HepG2 (cell line): ENCODE results near the gene MYLK. TPM values are rescaled to one million over a fixed set of nuclear protein-coding genes. Genes with fewer than 3 reads are reported as not detected.

Experiments
- ATAC-seq: fragments of 200-7000 bp; cut with Tn5 transposase; 3 replicates; pipeline ENCODE4 v1.9.1; 2020; ENCODE audit warnings: mild to moderate bottlenecking, moderate library complexity
- BruUV-seq: library from RNA; stranded (reverse); fragments of 400-500 nt; replicated peaks from 2 replicates; lab custom pipeline; 2021; lab: Mats Ljungman, UMichigan
- CTCF ChIA-PET: fragments of 300-600 bp; formaldehyde crosslinking; extraction: SDS; loops from one replicate; lab custom pipeline; 2021; ENCODE audit warnings: low total read pairs, inconsistent platforms, low intra/inter-chr PET ratio; lab: Yijun Ruan, JAX
- POLR2A ChIA-PET: fragments of 350-600 bp; sonication (Branson Sonifier 250); formaldehyde crosslinking; loops from one replicate; lab custom pipeline; 2020; ENCODE audit warnings: antibody characterized with exemption, inconsistent platforms; lab: Yijun Ruan, JAX
- DNase-seq: peaks from one replicate; pipeline ENCODE4 v3.0.0-alpha.2; 2015; ENCODE audit warnings: low spot score
- FAIRE-seq: peaks from 3 replicates; lab custom pipeline; 2011; peaks lifted over from hg19 to GRCh38; lab: Jason Lieb, UNC
- H2AFZ ChIP-seq: one replicate; pipeline ENCODE4 v1.6.1; 2011; ENCODE audit warnings: low read length, inconsistent platforms
- H3K27ac ChIP-seq: fragments of 300-600 bp; 3 replicates; pipeline ENCODE4 v1.8.0; 2011; ENCODE audit warnings: mixed run types, mild to moderate bottlenecking, mixed read lengths, low read length, inconsistent platforms; ENCODE audit not compliant: insufficient read depth; ENCODE audit errors: extremely low read length
- H3K27me3 ChIP-seq, 2 experiments: fragments of 200-600 bp in 1 of 2; 2 replicates in 1 of 2; 3 replicates in 1 of 2; pipeline versions ENCODE4 v1.6.0 to v1.8.0; 2011; ENCODE audit warnings: low read length in 2 of 2, mild to moderate bottlenecking in 2 of 2, moderate library complexity in 2 of 2, inconsistent platforms in 1 of 2; ENCODE audit not compliant: insufficient read depth in 2 of 2, control insufficient read depth in 1 of 2
- H3K36me3 ChIP-seq, 2 experiments: fragments of 200-600 bp in 1 of 2; replicated peaks in 1 of 2; 2 replicates in 1 of 2; 3 replicates in 1 of 2; pipeline versions ENCODE4 v1.5.1 to v1.8.0; 2011; ENCODE audit warnings: low read length in 2 of 2, inconsistent platforms in 1 of 2; ENCODE audit not compliant: insufficient read depth in 2 of 2, control insufficient read depth in 1 of 2
- H3K4me1 ChIP-seq: 2 replicates; pipeline ENCODE4 v1.5.1; 2012; ENCODE audit warnings: low read length, inconsistent platforms; ENCODE audit not compliant: insufficient read depth
- H3K4me2 ChIP-seq: 2 replicates; pipeline ENCODE4 v1.6.0; 2011; ENCODE audit warnings: low read depth, low read length, inconsistent platforms
- H3K4me3 ChIP-seq, 3 experiments: fragments of 200-600 bp in 1 of 3; sonication (generic), shearing (Covaris generic) in 1 of 3; replicated peaks in 1 of 3; 2 replicates each; pipeline ENCODE4 v1.5.1; 2011 to 2016; ENCODE audit warnings: low read length in 3 of 3, inconsistent platforms in 2 of 3, low read depth in 2 of 3, mild to moderate bottlenecking in 2 of 3, control low read depth in 1 of 3, mixed read lengths in 1 of 3; ENCODE audit not compliant: insufficient read depth in 1 of 3
- H3K79me2 ChIP-seq: one replicate; pipeline ENCODE4 v1.6.1; 2011; ENCODE audit warnings: low read length, inconsistent platforms; ENCODE audit not compliant: insufficient read depth
- H3K9ac ChIP-seq: 2 replicates; pipeline ENCODE4 v1.6.0; 2011; ENCODE audit warnings: mild to moderate bottlenecking, low read depth, low read length, inconsistent platforms; ENCODE audit not compliant: insufficient read depth
- H3K9me3 ChIP-seq: 2 replicates; pipeline ENCODE4 v1.5.1; 2012; ENCODE audit warnings: mild to moderate bottlenecking, low read length
- H4K20me1 ChIP-seq: 2 replicates; pipeline ENCODE4 v1.6.0; 2011; ENCODE audit warnings: inconsistent platforms, mild to moderate bottlenecking, low read length, moderate library complexity; ENCODE audit not compliant: insufficient read depth
- CENPBD1 ChIP-seq: sonication (generic); formaldehyde crosslinking; IDR thresholded peaks from 2 replicates; pipeline ENCODE4 v1.8.0; 2022; ENCODE audit warnings: missing genetic modification reagents, low read depth, mild to moderate bottlenecking, borderline replicate concordance
- DMTF1 ChIP-seq: sonication (generic); formaldehyde crosslinking; IDR thresholded peaks from 2 replicates; pipeline ENCODE4 v1.4.0; 2020; ENCODE audit warnings: mild to moderate bottlenecking, missing genetic modification reagents
- ELF3 ChIP-seq: IDR thresholded peaks from 2 replicates; pipeline ENCODE4 v1.6.1; 2016; ENCODE audit warnings: missing genetic modification reagents, missing compliant biosample characterization
- FOXC1 ChIP-seq: sonication (generic); formaldehyde crosslinking; IDR thresholded peaks from 2 replicates; pipeline ENCODE4 v1.8.0; 2022; ENCODE audit warnings: mild to moderate bottlenecking, missing genetic modification reagents, borderline replicate concordance
- MED13 ChIP-seq: sonication (generic); formaldehyde crosslinking; IDR thresholded peaks from 2 replicates; pipeline ENCODE4 v1.5.0; 2020; ENCODE audit warnings: missing genetic modification reagents
- RNF219 ChIP-seq: sonication (generic); formaldehyde crosslinking; IDR thresholded peaks from 2 replicates; pipeline ENCODE4 v1.5.0; 2020; ENCODE audit warnings: mild to moderate bottlenecking, missing genetic modification reagents
- TEAD3 ChIP-seq: optimal IDR thresholded peaks from 2 replicates; pipeline ENCODE3; 2016; ENCODE audit warnings: borderline replicate concordance
- ZBTB20 ChIP-seq: sonication (generic); formaldehyde crosslinking; IDR thresholded peaks from 2 replicates; pipeline ENCODE4 v1.8.1; 2023; ENCODE audit warnings: missing genetic modification reagents, low read depth, mild to moderate bottlenecking, borderline replicate concordance
- ZBTB26 ChIP-seq: IDR thresholded peaks from 2 replicates; pipeline ENCODE4 v1.6.1; 2016; ENCODE audit warnings: missing compliant biosample characterization, missing genetic modification reagents, borderline replicate concordance
- ZBTB42 ChIP-seq: sonication (generic); formaldehyde crosslinking; IDR thresholded peaks from 2 replicates; pipeline ENCODE4 v1.5.0; 2020; ENCODE audit warnings: mild to moderate bottlenecking, missing genetic modification reagents
- ZBTB7A ChIP-seq: sonication (generic); formaldehyde crosslinking; IDR thresholded peaks from 2 replicates; pipeline ENCODE4 v1.8.0; 2022; ENCODE audit warnings: mild to moderate bottlenecking, missing genetic modification reagents
- ZNF143 ChIP-seq: sonication (generic); formaldehyde crosslinking; IDR thresholded peaks from 2 replicates; pipeline ENCODE4 v1.4.0; 2020; ENCODE audit warnings: missing genetic modification reagents
- ZNF30 ChIP-seq: sonication (generic); formaldehyde crosslinking; IDR thresholded peaks from 2 replicates; pipeline ENCODE4 v1.5.0; 2020; ENCODE audit warnings: mild to moderate bottlenecking, missing genetic modification reagents
- ZNF777 ChIP-seq: sonication (generic); formaldehyde crosslinking; IDR thresholded peaks from 2 replicates; pipeline ENCODE4 v1.4.0; 2020; ENCODE audit warnings: missing genetic modification reagents
- ZNF891 ChIP-seq: sonication (generic); formaldehyde crosslinking; IDR thresholded peaks from 2 replicates; pipeline ENCODE4 v1.5.0; 2020; ENCODE audit warnings: mild to moderate bottlenecking, missing genetic modification reagents
- WGBS: methylation state at CpG from one replicate; pipeline ENCODE4 v1.1.6; 2017; ENCODE audit warnings: low lambda C conversion rate; 5-methylcytosine and 5-hydroxymethylcytosine counted together
- in situ Hi-C: cut with HindIII; loops from 2 replicates; pipeline ENCODE4 v1.10.0; 2017; ENCODE audit warnings: low pct_unique_long_range_greater_than_20kb; ENCODE audit not compliant: extremely low pct_ligation_motif_present
- intact Hi-C: fragments of 100-400 bp; cut with micrococcal nuclease; formaldehyde crosslinking; loops from one replicate; pipeline ENCODE4 v1.10.0; 2022; ENCODE audit not compliant: unreplicated experiment
- polyA plus RNA-seq, 8 experiments: library from polyadenylated mRNA; depleted of rRNA in 3 of 8; stranded (reverse) in 7 of 8; unstranded in 1 of 8; fragments of >200 nt; fragmentation: Illumina TruSeq in 4 of 8; extraction: Trizol in 4 of 8; gene quantifications; 2 replicates each; pipeline versions ENCODE4 v1.2.1 to v1.2.3, GENCODE V29; 2011 to 2016; ENCODE audit warnings: low read depth in 4 of 8, missing spikeins in 1 of 8, mixed read lengths in 1 of 8; ENCODE audit not compliant: insufficient read depth in 1 of 8
- total RNA-seq, 5 experiments: library from RNA; depleted of rRNA; stranded (reverse); fragments of >200 nt; fragmentation: Illumina TruSeq; extraction: Trizol; gene quantifications; 2 replicates each; pipeline ENCODE4 v1.2.3, GENCODE V29; 2016; ENCODE audit warnings: low read depth in 1 of 5

The MYLK gene
- total and polyA plus RNA-seq, 2 of the 13 experiments (the other 11 are each of a cell fraction or from before 2014, with no cell fraction given): 10.6 to 34.9 TPM

GRCh38 chr3:123769356-123769743 lies 114.8 kb downstream of the MYLK start:
- no peaks in the 10 kb centered on the region for H3K27me3 ChIP-seq
- no peak for DNase-seq
- intact Hi-C loops: no loop called here
- no peaks in the 10 kb centered on the region; a peak in 1 of 5 replicates for H3K36me3 ChIP-seq
- no peak overlapping the region for H3K4me2 ChIP-seq
- H3K9ac ChIP-seq: no peak overlapping the region
- no peaks in the 10 kb centered on the region for H4K20me1 ChIP-seq
- H3K79me2 ChIP-seq: no peaks in the 10 kb centered on the region
- CTCF ChIA-PET: no interaction called here
- no peak overlapping the region for H3K4me3 ChIP-seq
- no peak overlapping the region for H2AFZ ChIP-seq
- in situ Hi-C loops: no loop called here
- 86% methylated on average over 3 of the region's 3 CpGs for WGBS
- TF ChIP-seq DMTF1 (CRISPR knock-in tag) (no peak), TEAD3 (CRISPR knock-in tag) (no peak), CENPBD1 (no peak), ELF3 (CRISPR knock-in tag) (no peak), ZNF143 (CRISPR knock-in tag) (no peak), ZNF891 (no peak), ZNF777 (CRISPR knock-in tag) (no peak), ZBTB26 (no peak), ZBTB42 (no peak), RNF219 (CRISPR knock-in tag) (no peak), ZBTB7A (CRISPR knock-in tag) (no peak), MED13 (CRISPR knock-in tag) (no peak), ZNF30 (CRISPR knock-in tag) (no peak), ZBTB20 (CRISPR knock-in tag) (no peak), FOXC1 (CRISPR knock-in tag) (no peak)
- TF ChIP-seq, all 625 proteins: peak for 0
- POLR2A ChIA-PET: no interaction called here
- H3K4me1 ChIP-seq: peaks cover 62% of the 10 kb centered on the region
- BruUV-seq: no TSS peak
- H3K27ac ChIP-seq: no peak overlapping the region
- FAIRE-seq (no peak), ATAC-seq (no peak)
- H3K9me3 ChIP-seq: no peaks in the 10 kb centered on the region
